Measurements from ENCODE around the gene FAM229A. TPM values are rescaled to one million over a fixed set of nuclear protein-coding genes. Genes with fewer than 3 reads are reported as not detected.
A peak's percentile ranks its signal among the peaks of the same experiment; 100 is the strongest.

FAM229A gene
- total RNA-seq, 1 donor from 2014 or later, result 12.2 TPM

DNA sequence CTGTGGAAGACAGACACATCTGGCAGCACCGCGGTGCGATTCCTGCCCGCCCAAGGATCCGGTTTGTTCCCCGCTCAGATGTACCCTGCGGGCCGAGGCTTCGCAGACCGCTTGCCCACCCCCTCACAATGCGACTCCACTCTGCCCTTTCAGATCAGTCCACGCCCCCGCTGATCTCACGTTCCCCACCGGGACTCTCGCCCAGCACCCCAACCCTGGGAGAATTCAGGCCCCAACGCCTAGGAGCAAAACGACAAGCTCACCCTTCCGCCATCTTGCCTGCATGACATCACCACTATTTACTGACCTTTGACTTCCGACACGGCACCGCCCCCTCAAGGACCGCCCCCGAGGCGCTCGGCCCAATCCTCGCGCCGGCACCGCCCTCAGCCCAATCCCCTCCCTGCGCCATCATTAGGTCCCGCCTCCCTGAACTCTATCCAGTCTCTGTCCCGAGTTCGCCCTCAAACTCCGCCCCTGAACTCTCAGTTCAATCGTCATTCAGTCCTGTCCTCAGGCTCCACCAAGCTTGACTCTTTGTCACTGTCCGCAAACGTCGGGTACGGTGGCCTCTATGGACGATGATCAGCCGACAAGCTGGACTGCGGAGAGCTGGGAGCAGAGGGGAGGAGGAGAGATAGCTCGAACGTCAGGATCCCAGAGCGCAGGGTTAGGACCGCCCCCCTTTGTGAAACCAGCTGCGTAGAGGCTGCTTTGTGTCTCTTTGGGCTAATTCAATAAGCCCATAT, 32.0 kb upstream of the FAM229A start, which contains the start of gene BSDC1:
TSS of gene BSDC1 (minus strand) at position 301 of the 749 bp plus-strand sequence. CDS start at position 274, 27 bp downstream.
- Histone ChIP-seq H3K4me3 (peak within 1 kb of the TSS; percentile 72 to 86), H3K4me1 (peaks cover 9 to 24% of the 10 kb centered on the region in 2 donors), H3K36me3 (peaks cover 23 to 25% of the 10 kb centered on the region in 2 donors), H3K27me3 (no peaks in the 10 kb centered on the region), H3K9me3 (no peaks in the 10 kb centered on the region), H3K27ac (peak within 1 kb of the TSS; percentile 87 to 95)
- TF ChIP-seq, protein P1, sequence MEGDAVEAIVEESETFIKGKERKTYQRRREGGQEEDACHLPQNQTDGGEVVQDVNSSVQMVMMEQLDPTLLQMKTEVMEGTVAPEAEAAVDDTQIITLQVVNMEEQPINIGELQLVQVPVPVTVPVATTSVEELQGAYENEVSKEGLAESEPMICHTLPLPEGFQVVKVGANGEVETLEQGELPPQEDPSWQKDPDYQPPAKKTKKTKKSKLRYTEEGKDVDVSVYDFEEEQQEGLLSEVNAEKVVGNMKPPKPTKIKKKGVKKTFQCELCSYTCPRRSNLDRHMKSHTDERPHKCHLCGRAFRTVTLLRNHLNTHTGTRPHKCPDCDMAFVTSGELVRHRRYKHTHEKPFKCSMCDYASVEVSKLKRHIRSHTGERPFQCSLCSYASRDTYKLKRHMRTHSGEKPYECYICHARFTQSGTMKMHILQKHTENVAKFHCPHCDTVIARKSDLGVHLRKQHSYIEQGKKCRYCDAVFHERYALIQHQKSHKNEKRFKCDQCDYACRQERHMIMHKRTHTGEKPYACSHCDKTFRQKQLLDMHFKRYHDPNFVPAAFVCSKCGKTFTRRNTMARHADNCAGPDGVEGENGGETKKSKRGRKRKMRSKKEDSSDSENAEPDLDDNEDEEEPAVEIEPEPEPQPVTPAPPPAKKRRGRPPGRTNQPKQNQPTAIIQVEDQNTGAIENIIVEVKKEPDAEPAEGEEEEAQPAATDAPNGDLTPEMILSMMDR (IDR thresholded peaks at IDR 0.05), result no peak
- peak; percentile 97 to 99 for DNase-seq (ENCODE audit: low spot score in 2 of 2)
- intact Hi-C loops (cut with DNase I), result loop anchor here (1.0 to 2.0 kb wide), 2 partner anchors 43 to 102 kb away; partner anchors contain the start of gene HDAC1

DNA sequence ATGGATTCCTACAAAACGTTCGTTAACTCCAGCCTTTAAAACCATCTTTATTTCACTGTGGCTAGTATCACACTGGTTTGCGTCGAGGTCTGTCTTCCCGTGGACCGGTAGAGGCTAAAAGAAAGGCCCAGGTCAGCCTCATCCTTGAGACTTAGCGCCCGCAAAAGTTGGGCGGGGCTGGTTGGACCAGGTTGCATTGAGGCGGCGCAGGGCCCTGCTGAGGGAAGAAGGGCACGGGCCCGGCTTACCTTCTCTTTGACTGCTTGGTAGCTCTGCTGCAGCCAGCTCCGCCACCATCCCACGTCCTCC, 31.5 kb upstream of the FAM229A start:
- H3K27me3 ChIP-seq, result no peaks in the 10 kb centered on the region
- H3K4me3 ChIP-seq, result peak overlapping the region; percentile 72 to 86
- no peaks in the 10 kb centered on the region for H3K9me3 ChIP-seq
- intact Hi-C loops (cut with DNase I), result loop anchor here (1.0 to 2.0 kb wide), 2 partner anchors 42 to 101 kb away; partner anchors contain the start of gene HDAC1
- peaks cover 23 to 29% of the 10 kb centered on the region in 2 donors for H3K36me3 ChIP-seq
- peak in 1 of 2 donors; percentile 79 for DNase-seq (ENCODE audit: low spot score in 2 of 2)
- TF ChIP-seq, protein P1 (IDR thresholded peaks at IDR 0.05), result no peak
- peak overlapping the region; percentile 87 to 95 for H3K27ac ChIP-seq
- H3K4me1 ChIP-seq, result peaks cover 9 to 24% of the 10 kb centered on the region in 2 donors

DNA sequence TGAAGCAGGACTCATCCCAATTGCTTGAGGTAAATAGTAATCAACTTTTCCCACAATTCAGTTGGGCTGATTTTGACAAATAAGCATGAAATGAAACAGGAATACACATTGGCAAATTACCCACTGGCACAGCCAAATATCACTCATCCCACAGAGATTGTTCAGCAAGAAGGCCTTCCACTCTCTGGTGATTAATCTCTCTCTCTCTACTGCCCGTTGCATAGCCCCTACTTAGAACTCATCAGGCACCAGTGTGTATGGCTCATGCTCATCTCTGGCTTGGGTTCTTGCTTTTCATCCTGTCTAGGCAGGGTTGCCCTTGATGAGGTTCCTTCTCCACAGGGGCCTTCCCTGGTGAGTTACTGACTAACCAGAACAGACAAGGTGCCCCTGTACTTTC, 30.9 kb upstream of the FAM229A start:
- Histone ChIP-seq H3K4me3 (peak overlapping the region; percentile 72 to 86), H3K27ac (peak overlapping the region in 1 of 2 donors; percentile 95), H3K36me3 (peaks cover 30 to 35% of the 10 kb centered on the region in 2 donors), H3K27me3 (no peaks in the 10 kb centered on the region), H3K9me3 (no peaks in the 10 kb centered on the region), H3K4me1 (peaks cover 9 to 24% of the 10 kb centered on the region in 2 donors)
- no peak for DNase-seq (ENCODE audit: low spot score in 2 of 2)
- TF ChIP-seq, protein P1 (IDR thresholded peaks at IDR 0.05), result no peak
- intact Hi-C loops (cut with DNase I), result no loop called here

DNA sequence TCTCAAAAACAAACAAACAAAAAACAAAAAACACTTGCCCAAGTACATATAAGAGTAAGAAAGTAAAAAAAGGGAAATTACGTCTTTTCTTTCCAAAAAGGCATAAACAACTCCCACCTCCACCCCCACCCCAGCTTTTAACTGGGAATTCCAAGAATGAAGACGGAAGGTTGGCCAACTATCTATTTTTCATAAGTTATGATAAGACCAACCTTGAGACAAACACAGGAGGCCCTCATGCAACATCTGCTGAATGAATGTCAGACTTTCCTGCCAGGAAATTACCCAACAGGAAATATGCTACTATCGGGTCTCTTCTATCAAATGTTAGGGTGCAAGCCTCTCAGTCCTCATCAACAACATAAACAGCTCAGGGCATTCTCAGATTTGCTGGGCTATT, 30.0 kb upstream of the FAM229A start:
- TF ChIP-seq, protein P1 (IDR thresholded peaks at IDR 0.05), result no peak
- peaks cover 9 to 24% of the 10 kb centered on the region in 2 donors for H3K4me1 ChIP-seq
- peak overlapping the region in 1 of 2 donors; percentile 86 for H3K4me3 ChIP-seq
- intact Hi-C loops (cut with DNase I), result no loop called here
- no peak overlapping the region for H3K27ac ChIP-seq
- no peaks in the 10 kb centered on the region for H3K27me3 ChIP-seq
- peaks cover 34 to 43% of the 10 kb centered on the region in 2 donors for H3K36me3 ChIP-seq
- no peak for DNase-seq (ENCODE audit: low spot score in 2 of 2)
- no peaks in the 10 kb centered on the region for H3K9me3 ChIP-seq

DNA sequence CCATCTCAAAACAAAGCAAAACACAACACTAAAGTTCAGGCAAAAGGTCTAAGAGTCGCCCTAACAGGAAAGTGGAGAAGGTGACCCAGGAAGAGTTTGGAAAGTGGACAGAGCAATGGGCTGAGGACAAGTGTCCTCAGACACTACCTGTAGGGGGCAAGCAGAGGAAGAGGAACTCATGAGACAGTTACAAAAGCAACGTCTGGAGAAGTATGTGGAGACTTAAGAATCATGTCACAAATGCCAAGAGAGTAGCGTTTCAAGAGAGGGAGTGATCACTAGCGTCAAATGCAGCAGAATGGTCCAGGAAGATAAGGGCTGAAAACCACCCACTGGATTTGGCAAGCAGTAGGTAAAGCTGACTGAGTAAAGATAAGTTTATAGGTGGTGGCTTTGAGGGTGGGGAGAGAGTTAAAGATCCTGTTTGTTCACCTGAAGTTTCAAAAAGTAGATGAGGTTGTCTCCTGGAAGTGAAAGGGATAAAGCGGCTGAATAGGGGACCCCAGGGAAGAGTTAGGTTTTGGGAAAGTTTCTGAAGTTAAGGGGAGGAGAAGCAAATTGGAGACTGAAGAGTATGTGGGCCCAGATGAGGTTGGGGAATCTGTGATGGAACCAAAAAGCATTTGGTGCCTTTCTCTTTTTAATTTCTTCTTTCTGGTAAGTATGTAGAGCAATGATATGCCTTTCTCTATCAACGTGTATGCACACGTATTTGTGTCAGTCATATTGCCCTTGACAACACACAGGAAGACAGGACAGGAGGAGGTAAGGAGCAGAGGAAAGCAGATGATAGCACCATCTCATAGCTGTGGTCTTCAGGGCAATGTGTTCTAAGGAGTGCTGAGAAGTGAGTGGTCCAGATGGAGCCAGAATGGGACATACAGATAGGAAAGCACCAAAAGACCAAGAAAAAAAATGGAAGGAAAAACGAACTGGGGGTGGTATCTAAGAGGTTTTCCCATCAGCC, 28.9 kb upstream of the FAM229A start:
- intact Hi-C loops (cut with DNase I), result no loop called here
- Histone ChIP-seq H3K36me3 (peaks cover 42 to 53% of the 10 kb centered on the region in 2 donors), H3K9me3 (no peaks in the 10 kb centered on the region), H3K4me3 (no peak overlapping the region), H3K27ac (no peak overlapping the region), H3K27me3 (no peaks in the 10 kb centered on the region), H3K4me1 (peaks cover 9 to 24% of the 10 kb centered on the region in 2 donors)
- TF ChIP-seq, protein P1 (IDR thresholded peaks at IDR 0.05), result no peak
- DNase-seq (ENCODE audit: low spot score in 2 of 2), result no peak

All from ascending aorta (tissue), 2 donors.